NCI-H2029 (cell line): Measurements from ENCODE around the gene DLG1.
A peak's percentile ranks its signal among the peaks of the same experiment; 100 is the strongest.

Experiments
- DNase-seq: peaks from one replicate; lab custom pipeline; 2025; lab: John Stamatoyannopoulos, UW

Gene DLG1

DNA sequence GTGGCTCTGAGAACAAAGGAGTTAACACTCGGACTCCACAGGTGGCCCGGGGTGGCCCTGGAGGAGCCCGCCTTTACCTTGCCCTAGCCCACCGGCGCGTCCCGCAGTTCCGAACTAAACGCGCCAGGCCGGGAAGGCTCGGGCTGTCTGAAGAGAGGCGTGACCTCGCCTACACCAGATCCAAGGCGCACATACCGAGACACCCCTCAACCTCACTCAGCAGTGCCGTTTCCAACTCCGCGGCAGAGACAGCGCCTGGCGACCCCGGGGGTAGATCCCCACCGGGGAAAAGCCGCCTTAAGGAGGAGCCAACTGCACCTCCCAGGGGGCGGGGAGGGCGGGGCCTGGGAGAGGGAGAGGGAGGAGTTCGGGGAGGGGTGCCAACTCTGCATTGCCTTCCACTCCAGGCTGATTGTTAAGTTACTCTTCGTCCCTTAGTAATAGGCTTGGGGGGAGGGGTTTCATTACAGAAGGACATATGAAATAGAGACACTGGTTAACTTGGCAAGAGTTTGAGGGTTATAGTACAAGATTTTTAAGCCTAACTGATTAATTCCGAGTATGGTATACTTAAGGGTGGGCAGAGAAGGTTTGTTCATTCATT lies at the start of gene DLG1:
TSS of gene DLG1 (minus strand) at position 272 of the 604 bp plus-strand sequence. CDS start 1,408 bp downstream, outside the sequence.
- DNase-seq, result peak; percentile 78

DNA sequence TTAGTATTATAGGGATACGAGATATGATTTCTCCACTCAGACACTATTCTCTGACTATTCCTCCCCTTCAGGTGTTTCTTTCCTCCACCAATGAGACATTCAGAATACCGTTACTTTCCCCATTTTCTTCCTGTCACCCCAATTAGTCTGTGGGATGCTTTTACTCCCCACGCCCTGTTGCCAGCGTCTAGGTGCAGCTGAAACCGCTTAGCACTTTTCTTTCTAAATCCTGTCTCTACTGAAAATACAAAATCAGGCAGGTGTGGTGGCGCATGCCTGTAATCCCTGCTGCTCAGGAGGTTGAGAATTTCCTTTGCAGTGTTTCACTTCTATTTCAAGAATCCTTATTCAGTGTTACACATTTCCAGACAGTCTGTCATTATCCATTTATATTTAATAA lies 49.6 kb upstream of the DLG1 start:
- no peak for DNase-seq

DNA sequence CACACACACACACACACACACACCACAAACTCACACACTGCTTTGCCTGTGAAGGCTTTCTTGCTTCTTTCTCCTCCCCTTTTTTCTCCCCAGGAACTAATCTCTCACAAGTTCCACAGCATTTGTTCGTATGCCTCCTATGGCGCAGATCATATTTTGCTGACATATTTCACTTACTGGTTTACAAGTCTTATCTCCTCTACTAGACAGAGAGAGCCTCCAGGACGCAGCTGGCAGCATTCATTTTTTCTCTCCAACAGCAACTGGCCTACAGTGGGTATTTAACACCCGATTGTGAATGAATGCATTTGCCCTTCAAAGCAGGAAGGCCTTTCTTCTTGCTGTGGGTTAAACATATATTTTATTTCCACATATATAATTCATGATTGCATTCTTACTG lies 47.0 kb upstream of the DLG1 start:
- DNase-seq, result no peak

DNA sequence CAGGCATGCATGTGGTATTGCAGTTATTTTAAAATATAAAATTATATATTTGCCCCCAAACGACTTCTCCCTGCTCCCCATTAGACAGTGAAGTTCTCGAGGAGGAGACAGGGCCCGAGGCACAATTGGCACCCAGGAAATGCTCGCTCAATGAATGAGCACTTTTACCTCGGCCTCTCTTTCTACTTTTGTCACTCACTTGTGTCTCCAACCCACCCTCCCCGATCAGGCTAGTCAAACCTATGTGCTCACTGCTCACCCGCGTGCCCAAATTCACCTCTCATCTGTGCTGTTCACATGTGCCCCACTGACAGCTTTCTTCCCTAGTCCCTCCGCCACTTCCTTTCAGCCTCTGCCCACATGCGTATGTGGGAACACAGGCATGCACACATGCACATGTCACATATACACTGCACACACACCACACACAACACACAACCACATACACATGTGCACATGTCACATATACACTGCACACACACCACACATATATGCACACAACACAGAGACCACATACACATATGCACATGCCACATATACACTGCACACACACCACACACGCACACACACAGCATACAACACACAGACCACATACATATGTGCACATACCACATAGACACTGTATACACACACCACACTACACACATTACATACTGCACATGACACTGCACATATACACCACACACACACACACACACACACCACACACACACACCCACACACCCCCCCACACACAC lies 46.3 kb upstream of the DLG1 start:
- no peak for DNase-seq

DNA sequence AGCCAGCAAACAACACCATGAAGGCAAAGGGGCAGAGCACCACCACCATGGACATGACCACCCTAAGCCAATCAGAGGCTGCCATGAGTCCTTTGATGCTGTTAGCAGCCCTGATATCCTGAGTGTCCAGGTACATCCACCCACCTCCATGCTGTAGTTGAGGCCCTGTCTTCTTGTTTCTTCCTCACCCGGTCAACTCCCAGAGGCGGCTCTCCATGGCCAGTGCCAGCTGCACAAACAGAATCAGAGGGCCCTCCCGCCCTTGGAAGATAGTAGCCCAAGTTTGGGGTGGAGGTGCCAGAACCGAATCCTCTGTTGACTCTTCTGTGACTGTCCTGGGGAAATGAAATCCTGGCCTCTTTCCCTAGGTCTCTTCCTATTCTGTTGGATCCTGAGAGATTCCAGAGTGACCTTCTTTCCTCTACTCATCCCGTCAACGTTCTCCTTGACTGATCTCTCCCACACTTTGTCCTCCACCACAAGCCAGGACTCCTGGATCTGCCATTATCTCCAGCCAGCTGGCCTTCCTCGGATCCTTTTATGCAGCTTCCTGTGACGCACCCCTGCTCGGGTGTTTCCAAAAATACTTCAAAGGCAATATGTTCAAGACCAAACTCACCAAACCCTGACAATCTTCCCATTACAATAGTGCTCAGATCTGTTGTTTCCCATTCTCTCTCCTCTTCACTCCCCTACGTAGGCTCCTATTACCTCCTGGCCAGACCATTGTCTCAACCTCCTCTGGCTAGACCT lies 45.4 kb upstream of the DLG1 start:
- no peak for DNase-seq

DNA sequence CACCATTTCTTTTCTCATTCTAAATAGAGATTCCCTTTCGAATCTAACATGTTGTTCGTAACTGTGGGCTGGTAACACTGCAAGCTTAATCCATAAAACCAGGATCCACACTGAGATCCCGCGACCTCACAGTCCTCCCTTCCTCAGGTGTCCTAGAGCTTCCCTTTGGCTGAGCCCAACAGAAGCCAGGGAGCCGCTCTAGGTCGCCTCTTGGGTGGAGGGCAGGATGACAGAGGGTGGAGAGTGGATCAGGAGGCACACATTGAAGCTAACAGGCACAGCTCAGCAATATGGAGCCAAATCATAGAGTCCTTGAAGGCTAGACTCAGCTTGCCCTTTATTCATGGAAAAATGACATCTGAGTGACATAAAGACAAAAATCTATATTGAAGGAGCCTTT lies 44.7 kb upstream of the DLG1 start:
- DNase-seq, result no peak

DNA sequence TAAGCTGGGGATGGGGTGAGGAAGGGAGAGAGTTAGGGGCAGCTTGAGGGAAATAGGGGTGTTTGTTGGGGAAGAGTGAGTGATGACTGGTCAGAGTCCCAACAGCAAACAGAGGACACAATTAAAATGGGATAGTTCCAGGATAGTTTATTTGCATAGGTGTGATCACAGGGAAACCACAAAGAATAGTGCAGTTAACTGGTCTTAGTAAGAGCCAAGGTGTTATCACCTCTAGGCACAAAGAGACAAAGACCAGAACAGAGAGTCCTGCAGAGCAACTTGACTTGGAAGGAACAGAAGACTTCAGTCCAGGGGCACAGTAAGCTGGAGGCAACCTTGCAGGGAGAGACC lies 42.1 kb upstream of the DLG1 start:
- DNase-seq, result no peak

DNA sequence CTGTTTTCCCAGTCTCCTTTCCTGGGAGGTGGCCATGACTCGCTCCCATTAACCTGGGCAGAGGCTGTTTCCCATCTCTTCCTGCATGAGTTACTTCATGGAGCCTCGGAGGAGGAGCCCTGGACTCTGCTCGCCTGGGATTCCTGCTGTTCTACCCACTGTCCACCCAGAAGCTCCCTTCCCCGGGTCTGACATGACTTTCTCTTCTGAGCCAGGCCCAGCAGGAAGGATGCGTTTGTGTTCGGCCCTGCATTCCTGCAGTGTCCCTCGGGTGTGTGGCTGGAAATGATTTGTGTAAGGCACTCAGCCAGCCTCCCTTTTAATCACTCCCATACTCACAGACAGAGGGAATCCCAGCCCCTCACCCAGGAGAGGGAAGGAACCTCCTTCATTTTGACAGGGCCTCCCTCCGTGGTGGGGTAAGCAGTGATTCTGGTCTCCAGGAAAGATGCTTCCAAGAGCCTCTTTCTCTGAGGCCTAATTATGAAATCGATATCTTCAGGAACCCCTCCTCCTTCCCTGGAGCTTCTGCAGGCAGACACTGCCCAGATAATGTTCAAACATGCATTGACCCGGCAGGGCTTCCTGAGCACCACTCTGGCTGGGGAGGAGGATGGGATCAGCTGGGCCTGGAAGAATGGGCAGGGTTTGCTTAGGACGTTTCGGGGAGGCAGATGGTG lies 41.6 kb upstream of the DLG1 start:
- DNase-seq, result no peak

DNA sequence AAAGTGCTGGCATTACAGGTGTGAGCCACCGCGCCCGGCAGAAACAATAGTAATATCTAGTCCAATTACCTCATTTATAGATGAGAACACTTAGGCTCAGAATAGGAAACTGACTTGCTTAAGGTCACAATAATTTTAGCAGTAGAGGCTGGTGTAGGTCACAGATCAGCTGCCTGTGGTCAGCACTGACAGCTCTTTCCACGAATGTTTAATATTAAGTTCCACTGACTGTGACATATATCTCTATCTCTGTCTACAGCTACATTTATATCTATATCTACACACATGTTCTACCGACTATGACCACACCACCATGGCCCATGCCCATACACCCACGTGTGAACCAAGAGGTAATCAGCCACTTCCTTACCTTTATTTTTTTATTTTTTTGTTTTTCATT lies 40.2 kb upstream of the DLG1 start:
- DNase-seq, result no peak

DNA sequence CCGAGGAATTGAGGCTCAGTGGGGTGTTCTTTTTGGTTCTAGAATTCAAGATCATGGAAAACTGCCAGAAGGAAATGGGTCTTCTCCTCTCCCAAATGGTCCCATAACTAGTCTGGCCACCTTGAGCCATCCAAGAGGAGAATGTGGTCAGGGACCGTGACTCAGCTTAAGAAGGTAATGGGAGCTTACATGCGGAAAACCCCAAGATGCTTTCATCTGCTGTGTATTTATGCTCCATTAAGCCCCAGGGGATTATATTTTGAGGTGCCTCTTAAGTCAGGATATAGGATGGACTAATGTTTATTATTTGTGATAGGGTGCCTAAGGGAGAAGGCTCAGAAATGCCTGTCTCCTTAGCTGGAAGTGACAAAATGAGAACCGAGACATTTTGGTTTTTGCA lies 39.2 kb upstream of the DLG1 start:
- DNase-seq, result no peak

DNA sequence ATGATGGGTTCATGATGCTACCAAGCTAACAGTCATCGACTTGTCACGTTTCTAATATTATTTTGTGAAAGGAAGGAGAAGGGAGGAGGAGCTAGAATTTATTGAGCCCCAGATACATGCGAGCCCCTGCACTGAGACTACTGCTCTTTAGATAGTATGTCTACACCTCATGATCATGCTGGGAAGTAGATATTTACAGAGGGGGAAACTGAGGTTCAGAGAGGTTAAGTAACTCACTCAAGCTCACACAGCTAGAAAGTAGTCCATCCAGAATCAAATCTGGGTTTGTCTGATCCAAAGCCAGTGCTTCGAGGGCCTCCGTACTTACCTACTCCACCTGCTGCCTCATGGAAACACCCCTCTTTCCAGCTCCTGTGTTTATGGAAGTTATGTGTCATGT lies 38.8 kb upstream of the DLG1 start:
- no peak for DNase-seq

DNA sequence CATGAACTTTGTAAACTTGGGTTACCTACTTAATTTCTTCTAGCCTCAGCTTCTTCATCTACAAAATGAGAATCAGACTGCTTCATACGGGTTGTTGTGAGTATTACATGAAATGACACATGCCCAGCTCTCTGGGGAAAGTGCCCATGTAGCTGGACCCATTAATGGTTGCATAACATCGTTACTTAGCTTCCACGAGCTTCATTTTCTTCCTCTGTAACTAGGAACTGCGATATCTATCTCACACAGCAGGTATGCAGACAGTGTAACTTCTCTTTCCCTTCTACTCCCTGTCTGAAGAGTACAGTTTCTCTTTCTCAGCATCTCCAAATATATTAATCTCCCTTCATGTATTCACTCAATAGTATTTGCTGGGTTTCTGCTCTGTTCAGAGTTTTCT lies 37.9 kb upstream of the DLG1 start:
- DNase-seq, result no peak

DNA sequence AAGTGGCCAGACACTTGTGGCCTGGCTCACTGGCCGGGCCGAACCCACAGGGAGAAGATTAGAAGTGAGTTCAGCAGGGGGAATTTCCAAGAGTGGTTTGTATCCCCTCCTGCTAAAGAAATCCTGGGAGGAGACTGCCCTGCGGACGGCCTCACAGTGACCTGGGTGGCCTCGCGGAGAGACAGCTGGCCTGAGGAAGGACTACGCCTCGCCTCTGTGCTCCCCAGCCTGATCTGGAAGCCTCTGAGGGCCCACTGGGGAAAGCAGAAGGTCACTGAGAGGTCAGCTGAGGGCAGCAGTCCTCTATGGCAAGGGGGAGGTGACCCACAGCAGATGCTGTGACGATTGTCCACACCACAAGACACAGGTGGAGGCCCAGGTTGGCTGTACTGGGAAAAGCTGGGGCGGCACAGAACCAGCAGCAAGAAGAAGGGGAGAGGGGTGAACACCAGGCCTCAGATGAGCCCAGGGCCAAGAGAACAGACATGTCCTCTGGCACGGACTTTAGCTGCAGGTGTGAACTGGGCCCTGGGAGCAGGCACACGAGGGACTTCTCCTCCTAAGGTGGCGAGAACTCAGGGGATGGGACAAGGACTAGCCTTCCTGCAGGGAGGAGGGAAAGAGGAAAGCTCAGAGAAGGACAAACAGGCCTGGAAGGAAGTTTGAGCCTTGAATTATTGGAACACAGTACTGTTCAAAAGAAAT lies 37.2 kb upstream of the DLG1 start:
- no peak for DNase-seq

DNA sequence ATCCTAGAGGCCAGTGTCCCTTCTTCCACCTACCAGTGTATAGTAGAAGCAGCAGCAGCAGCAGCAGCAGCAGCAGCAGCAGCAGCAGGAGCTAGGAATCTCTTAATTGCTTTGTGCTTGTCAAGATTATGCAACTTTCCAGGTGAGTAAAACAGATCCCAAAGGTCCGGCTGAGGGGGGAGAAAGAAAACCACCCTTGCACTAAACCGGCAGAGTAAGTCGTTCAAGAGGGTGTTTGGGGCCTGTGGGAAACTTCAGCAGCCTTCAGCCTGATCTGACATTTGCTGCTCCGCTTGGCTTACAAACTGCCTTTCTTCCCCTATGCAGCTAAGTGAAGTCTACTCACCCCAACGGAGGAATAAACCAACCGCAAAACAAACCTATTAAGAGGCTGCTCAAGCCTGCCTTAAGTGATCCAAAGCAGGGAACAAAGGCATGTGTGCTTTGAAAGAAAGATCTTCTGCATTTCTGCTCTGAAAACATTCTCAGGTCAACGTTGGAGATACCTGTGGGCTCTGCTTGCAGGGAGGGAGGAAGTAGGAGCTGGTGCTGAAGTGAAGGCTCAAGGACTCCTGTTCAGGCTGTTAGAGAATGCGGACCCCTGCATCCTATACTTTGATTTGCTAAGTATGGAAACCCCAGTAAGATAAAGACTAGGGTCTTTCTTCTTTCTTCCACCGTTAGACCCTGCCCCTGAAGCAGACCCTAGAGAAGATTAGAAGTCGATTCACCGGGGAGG lies 35.7 kb upstream of the DLG1 start:
- no peak for DNase-seq

DNA sequence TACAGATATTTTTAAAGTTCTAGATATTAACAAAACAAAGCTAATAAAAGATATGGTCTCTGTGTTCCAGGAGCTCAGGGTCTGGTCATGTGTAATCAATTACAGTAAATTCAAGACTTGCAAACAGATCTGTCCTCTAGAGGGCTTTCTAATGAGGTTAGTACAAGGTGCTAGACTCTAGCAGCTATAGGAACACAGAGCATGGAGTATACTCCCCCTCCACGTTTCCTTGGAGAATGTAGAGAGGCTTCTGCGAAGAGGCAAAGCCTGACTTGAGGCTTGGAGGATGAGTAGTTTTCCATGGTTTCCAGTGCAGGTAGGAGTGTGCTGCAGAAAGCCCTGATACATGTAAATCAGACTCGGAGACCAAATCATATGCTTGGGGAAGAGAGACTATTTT lies 32.7 kb upstream of the DLG1 start:
- DNase-seq, result no peak

DNA sequence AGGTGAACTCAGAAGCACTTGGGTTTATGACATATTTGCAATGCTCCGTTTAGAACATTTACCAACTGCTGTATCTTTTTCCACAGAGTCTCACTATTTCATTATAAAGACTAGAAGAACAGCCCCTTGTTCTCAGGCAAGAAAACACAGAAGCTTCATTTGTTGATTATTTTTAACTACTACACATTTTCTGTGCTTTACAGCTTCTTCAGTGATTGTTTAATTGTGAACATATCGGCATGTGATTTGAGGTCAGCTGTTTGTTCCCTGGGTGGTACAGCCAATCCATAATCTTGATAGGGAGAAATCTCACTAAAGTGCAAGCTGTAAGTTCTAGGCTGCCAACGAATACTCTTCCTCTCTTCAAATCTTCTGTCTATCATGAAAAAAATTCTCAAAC lies 31.0 kb upstream of the DLG1 start:
- no peak for DNase-seq

DNA sequence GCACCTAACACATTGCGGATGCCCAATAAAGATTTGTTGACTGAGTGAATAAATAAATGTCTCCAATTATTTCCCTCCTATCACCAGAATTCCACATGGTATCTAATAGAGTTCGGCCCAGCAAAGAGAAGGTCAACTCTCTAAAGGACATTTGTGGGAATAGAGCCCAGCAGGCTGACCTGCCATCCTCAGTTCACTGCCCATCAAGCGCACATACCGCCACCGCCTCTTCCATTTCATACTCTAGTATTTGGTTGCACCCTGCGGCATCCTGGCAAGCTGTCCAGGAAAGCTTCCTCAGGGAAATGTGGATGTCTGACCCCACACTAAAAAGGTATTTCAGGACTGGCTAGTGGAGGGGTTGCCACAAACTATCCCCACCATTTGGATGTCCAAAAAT lies 29.8 kb upstream of the DLG1 start:
- DNase-seq, result no peak

DNA sequence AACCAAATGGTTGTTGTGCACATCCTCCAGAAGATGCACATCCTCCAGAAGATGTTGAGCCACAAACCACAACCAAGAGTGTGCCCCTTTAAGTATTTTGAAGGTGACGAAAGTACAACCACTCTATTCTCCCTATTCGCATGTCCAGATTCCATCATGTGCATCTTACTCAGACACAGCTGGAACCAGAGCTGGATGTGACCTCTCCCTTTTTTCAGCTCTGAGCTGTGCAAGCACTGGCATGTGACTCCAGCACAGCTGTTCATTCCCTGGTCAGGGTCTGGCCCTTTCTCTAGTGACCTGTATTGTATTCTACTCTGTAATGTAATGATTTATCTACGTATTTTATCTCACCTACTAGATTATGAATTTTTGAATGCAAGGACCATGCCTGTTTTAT lies 29.3 kb upstream of the DLG1 start:
- DNase-seq, result no peak

DNA sequence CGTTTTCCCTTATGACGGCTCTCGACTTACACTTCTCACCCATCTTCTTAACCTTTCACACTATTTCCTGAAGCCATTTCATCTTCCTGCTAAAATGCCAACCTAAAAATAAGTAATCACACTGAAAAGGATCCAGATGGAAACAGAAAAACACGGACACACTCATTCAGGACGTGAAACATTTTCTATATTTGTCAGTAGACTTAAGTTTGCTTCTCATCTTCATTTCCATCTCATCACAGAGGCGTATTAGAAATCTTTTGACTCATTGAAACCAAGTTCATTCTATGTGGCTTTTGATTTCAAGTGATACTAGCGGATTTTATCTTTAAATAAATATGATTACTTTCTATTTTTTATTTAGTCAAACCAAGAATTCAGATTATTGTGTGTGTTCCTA lies 27.4 kb upstream of the DLG1 start:
- no peak for DNase-seq

DNA sequence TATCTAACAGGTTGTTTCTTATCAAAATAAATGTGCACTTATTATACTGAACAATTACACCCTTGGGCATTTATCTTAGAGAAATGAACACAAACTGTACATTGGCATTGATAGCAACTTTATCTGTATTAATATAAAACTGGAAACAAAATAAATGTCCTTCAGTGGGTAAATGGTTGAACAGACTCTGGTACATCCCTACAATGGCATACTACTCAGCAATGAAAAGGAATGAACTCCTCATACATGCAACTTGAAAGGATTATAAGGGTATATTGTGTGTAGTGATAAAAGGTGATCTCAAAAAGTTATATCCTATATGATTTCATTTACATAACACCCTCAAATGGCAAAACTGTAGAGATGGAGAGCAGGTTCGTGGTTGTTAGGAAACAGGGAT lies 23.7 kb upstream of the DLG1 start:
- no peak for DNase-seq

DNA sequence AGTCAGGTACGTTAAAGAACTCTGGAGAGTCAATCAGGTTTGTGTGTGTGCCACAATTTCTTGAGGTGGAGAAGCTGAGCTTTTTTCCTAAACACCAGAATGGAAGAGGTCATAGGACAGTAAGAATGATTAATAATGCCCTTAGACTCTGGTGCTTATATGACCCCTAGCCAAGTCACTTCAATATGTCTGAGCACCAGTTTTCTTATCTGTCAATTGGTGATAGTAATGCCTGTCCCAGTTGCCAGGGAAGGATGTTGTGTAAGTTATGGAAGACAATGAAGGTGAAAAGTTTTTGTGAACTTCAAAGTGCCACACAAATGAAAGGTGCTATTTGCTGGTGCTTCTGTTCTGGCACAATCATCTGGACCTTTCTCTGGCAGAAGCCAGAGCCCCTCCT lies 22.2 kb upstream of the DLG1 start:
- no peak for DNase-seq
